ENCODE measurements around the gene USF1. TPM values are rescaled to one million over a fixed set of nuclear protein-coding genes. Genes with fewer than 3 reads are reported as not detected.

Gene USF1
- total RNA-seq, 1 experiment from 2014 or later, result 57.9 TPM

- Histone ChIP-seq H3K4me3 (ENCODE audit: low read depth, low read length, poor library complexity, severe bottlenecking) (no peak overlapping the region), H3K27ac (ENCODE audit: low read depth, low read length, poor library complexity, severe bottlenecking) (no peak overlapping the region), H3K36me3 (ENCODE audit: insufficient read depth, low read length, poor library complexity, severe bottlenecking) (no peaks in the 10 kb centered on the region), H3K4me1 (ENCODE audit: insufficient read depth, low read length, poor library complexity, severe bottlenecking) (no peaks in the 10 kb centered on the region), H3K9me3 (ENCODE audit: low read depth, low read length, poor library complexity, severe bottlenecking) (no peaks in the 10 kb centered on the region), H3K27me3 (replicated peaks; ENCODE audit: insufficient read depth, low read depth, low read length, poor library complexity) (no peaks in the 10 kb centered on the region)
- TF ChIP-seq CTCF (conservative IDR thresholded peaks at IDR 0.05; ENCODE audit: low read depth, low read length) (no peak), EZH2 (IDR thresholded peaks at IDR 0.05; ENCODE audit: borderline replicate concordance, low read depth, low read length, poor library complexity, severe bottlenecking) (no peak)
- CTCF ChIA-PET, result no interaction called here
- POLR2A ChIA-PET (ENCODE audit: low non-redundant PET), result no interaction called here
- DNase-seq (ENCODE audit: low spot score), result no peak
- intact Hi-C loops (cut with micrococcal nuclease; ENCODE audit: unreplicated experiment), result no loop called here
- BruUV-seq (replicated peaks), result no TSS peak
Observed at GRCh38 chr1:161006563-161006962, 39.2 kb downstream of the USF1 start.

GRCh38 chr1:161001525-161001924 is 44.3 kb downstream of the USF1 start:
- no peak for DNase-seq (ENCODE audit: low spot score)
- Histone ChIP-seq H3K27ac (ENCODE audit: low read depth, low read length, poor library complexity, severe bottlenecking) (no peak overlapping the region), H3K4me1 (ENCODE audit: insufficient read depth, low read length, poor library complexity, severe bottlenecking) (no peaks in the 10 kb centered on the region), H3K36me3 (ENCODE audit: insufficient read depth, low read length, poor library complexity, severe bottlenecking) (no peaks in the 10 kb centered on the region), H3K9me3 (ENCODE audit: low read depth, low read length, poor library complexity, severe bottlenecking) (no peaks in the 10 kb centered on the region), H3K4me3 (ENCODE audit: low read depth, low read length, poor library complexity, severe bottlenecking) (no peak overlapping the region), H3K27me3 (replicated peaks; ENCODE audit: insufficient read depth, low read depth, low read length, poor library complexity) (no peaks in the 10 kb centered on the region)
- no peak for TF ChIP-seq CTCF (conservative IDR thresholded peaks at IDR 0.05; ENCODE audit: low read depth, low read length)
- TF ChIP-seq EZH2 (IDR thresholded peaks at IDR 0.05; ENCODE audit: borderline replicate concordance, low read depth, low read length, poor library complexity, severe bottlenecking), result no peak
- intact Hi-C loops (cut with micrococcal nuclease; ENCODE audit: unreplicated experiment), result no loop called here
- POLR2A ChIA-PET (ENCODE audit: low non-redundant PET), result no interaction called here
- CTCF ChIA-PET, result interaction anchor here (0.7 kb wide), 1 partner anchor 345 kb away, joined by 20 read pairs; no protein-coding TSS in a partner anchor
- BruUV-seq (replicated peaks), result no TSS peak

GRCh38 chr1:161000736-161001480 is 44.9 kb downstream of the USF1 start:
- ChIA-PET POLR2A (ENCODE audit: low non-redundant PET) (no interaction called here), CTCF (interaction anchor here (0.5 kb wide), 1 partner anchor 286 kb away, joined by 4 read pairs; no protein-coding TSS in a partner anchor)
- H3K27me3 ChIP-seq (replicated peaks; ENCODE audit: insufficient read depth, low read depth, low read length, poor library complexity), result no peaks in the 10 kb centered on the region
- TF ChIP-seq EZH2 (IDR thresholded peaks at IDR 0.05; ENCODE audit: borderline replicate concordance, low read depth, low read length, poor library complexity, severe bottlenecking) (no peak), CTCF (conservative IDR thresholded peaks at IDR 0.05; ENCODE audit: low read depth, low read length) (no peak)
- intact Hi-C loops (cut with micrococcal nuclease; ENCODE audit: unreplicated experiment), result no loop called here
- H3K4me1 ChIP-seq (ENCODE audit: insufficient read depth, low read length, poor library complexity, severe bottlenecking), result no peaks in the 10 kb centered on the region
- H3K9me3 ChIP-seq (ENCODE audit: low read depth, low read length, poor library complexity, severe bottlenecking), result no peaks in the 10 kb centered on the region
- no peak for DNase-seq (ENCODE audit: low spot score)
- no peak overlapping the region for H3K27ac ChIP-seq (ENCODE audit: low read depth, low read length, poor library complexity, severe bottlenecking)
- no peak overlapping the region for H3K4me3 ChIP-seq (ENCODE audit: low read depth, low read length, poor library complexity, severe bottlenecking)
- no TSS peak for BruUV-seq (replicated peaks)
- no peaks in the 10 kb centered on the region for H3K36me3 ChIP-seq (ENCODE audit: insufficient read depth, low read length, poor library complexity, severe bottlenecking)
